Measurements from ENCODE around the gene SCN1A. TPM values are rescaled to one million over a fixed set of nuclear protein-coding genes. Genes with fewer than 3 reads are reported as not detected.

Gene SCN1A
- total RNA-seq, 6 donors from 2014 or later: 11.5 to 42.2 (median 17.6) TPM

- DNase-seq (peak; percentile 95 to 99), ATAC-seq (ENCODE audit: low FRiP score in 2 of 2) (peak; percentile 100)
- H3K27me3 ChIP-seq: no peaks in the 10 kb centered on the region
- peaks cover 21 to 32% (median 28%) of the 10 kb centered on the region in 4 donors for H3K4me1 ChIP-seq
- H3K9me3 ChIP-seq: no peaks in the 10 kb centered on the region
- TF ChIP-seq POLR2AphosphoS5 (IDR thresholded peaks at IDR 0.05): peak; percentile 51 to 76
- peak; percentile 74 to 87 (median 80) for TF ChIP-seq CTCF (IDR thresholded peaks at IDR 0.05)
- peak in 3 of 4 donors; percentile 62 to 85 (median 72) for TF ChIP-seq POLR2A (IDR thresholded peaks at IDR 0.05)
- TF ChIP-seq EP300 (IDR thresholded peaks at IDR 0.05): no peak
- peak within 1 kb of the TSS; percentile 86 to 91 (median 90) for H3K27ac ChIP-seq
- H3K4me3 ChIP-seq: peak within 1 kb of the TSS; percentile 73 to 85 (median 78)
- WGBS, 2 donors: 0 to 1% methylated on average over 34 to 44 of the region's 55 CpGs
- peaks cover 0 to 1% (median 0%) of the 10 kb centered on the region in 4 donors for H3K36me3 ChIP-seq
These were observed 173.9 kb downstream of the SCN1A start, which contains the start of gene TTC21B for GRCh38 chr2:165953655-165954606. TSS of gene TTC21B (minus strand) at chr2:165953776. CDS start at chr2:165953705, 71 bp downstream.

- Histone ChIP-seq H3K27ac (peak overlapping the region; percentile 86 to 91 (median 90)), H3K36me3 (peaks cover 0 to 8% (median 0%) of the 10 kb centered on the region in 4 donors), H3K4me3 (peak overlapping the region; percentile 73 to 85 (median 78)), H3K27me3 (no peaks in the 10 kb centered on the region), H3K4me1 (peaks cover 21 to 32% (median 28%) of the 10 kb centered on the region in 4 donors), H3K9me3 (no peaks in the 10 kb centered on the region)
- ATAC-seq (ENCODE audit: low FRiP score in 2 of 2): peak; percentile 70 to 77
- 0 to 1% methylated on average over 11 to 15 of the region's 24 CpGs for WGBS, 2 donors
- TF ChIP-seq EP300 (IDR thresholded peaks at IDR 0.05) (no peak), POLR2A (IDR thresholded peaks at IDR 0.05) (no peak), CTCF (IDR thresholded peaks at IDR 0.05) (no peak), POLR2AphosphoS5 (IDR thresholded peaks at IDR 0.05) (no peak)
- no peak for DNase-seq
These were observed 174.5 kb downstream of the SCN1A start for GRCh38 chr2:165953306-165953654.

- Histone ChIP-seq H3K4me3 (peak overlapping the region; percentile 73 to 85 (median 78)), H3K27ac (peak overlapping the region; percentile 86 to 91 (median 90)), H3K36me3 (peaks cover 0 to 13% (median 0%) of the 10 kb centered on the region in 4 donors), H3K4me1 (peaks cover 21 to 32% (median 28%) of the 10 kb centered on the region in 4 donors), H3K27me3 (no peaks in the 10 kb centered on the region), H3K9me3 (no peaks in the 10 kb centered on the region)
- no peak for DNase-seq
- WGBS, 2 donors: 8 to 17% methylated on average over 4 of the region's 4 CpGs
- ATAC-seq (ENCODE audit: low FRiP score in 2 of 2): no peak
- no peak for TF ChIP-seq EP300 (IDR thresholded peaks at IDR 0.05)
- TF ChIP-seq CTCF (IDR thresholded peaks at IDR 0.05): no peak
- TF ChIP-seq POLR2A (IDR thresholded peaks at IDR 0.05): no peak
- no peak for TF ChIP-seq POLR2AphosphoS5 (IDR thresholded peaks at IDR 0.05)
These were observed 175.0 kb downstream of the SCN1A start for GRCh38 chr2:165952741-165953211.

- H3K27ac ChIP-seq: no peak overlapping the region
- no peaks in the 10 kb centered on the region for H3K9me3 ChIP-seq
- ATAC-seq (ENCODE audit: low FRiP score in 2 of 2) (no peak), DNase-seq (no peak)
- 0% methylated on average over 1 of the region's 1 CpG for WGBS, 2 donors
- H3K4me3 ChIP-seq: peak overlapping the region in 1 of 4 donors; percentile 78
- H3K27me3 ChIP-seq: no peaks in the 10 kb centered on the region
- H3K4me1 ChIP-seq: peaks cover 21 to 32% (median 28%) of the 10 kb centered on the region in 4 donors
- TF ChIP-seq POLR2A (IDR thresholded peaks at IDR 0.05): no peak
- TF ChIP-seq EP300 (IDR thresholded peaks at IDR 0.05): no peak
- TF ChIP-seq POLR2AphosphoS5 (IDR thresholded peaks at IDR 0.05): no peak
- no peak for TF ChIP-seq CTCF (IDR thresholded peaks at IDR 0.05)
- H3K36me3 ChIP-seq: peaks cover 0 to 19% (median 0%) of the 10 kb centered on the region in 4 donors
These were observed 175.7 kb downstream of the SCN1A start for GRCh38 chr2:165952085-165952484.

Data from upper lobe of left lung (tissue), 6 donors.